Measurements from ENCODE around the gene FOXN1. TPM values are rescaled to one million over a fixed set of nuclear protein-coding genes. Genes with fewer than 3 reads are reported as not detected.

The FOXN1 gene
- total and polyA plus RNA-seq, 10 of the 15 experiments (the other 5 are each of a cell fraction or from before 2014, with no cell fraction given), result not detected

DNA sequence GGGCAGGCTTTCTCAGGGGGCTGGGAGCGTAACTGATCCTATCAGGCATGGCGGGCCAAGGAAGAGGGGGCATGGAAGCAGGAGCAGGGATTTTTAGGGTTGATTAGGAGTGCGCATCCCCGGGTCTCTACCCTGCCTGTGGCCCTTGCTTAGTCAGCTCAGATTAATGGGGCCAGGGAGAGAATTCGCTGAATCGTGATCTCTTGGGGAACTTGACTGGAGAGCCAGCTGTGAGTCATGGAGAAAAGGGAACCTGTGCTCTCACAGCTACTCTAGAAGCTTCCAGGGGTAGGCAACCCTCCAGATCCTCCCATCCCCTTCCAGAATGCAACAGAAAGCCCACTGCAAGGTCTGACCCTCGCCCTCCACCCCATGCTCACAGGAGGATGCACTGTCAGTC, 3.6 kb downstream of the FOXN1 start:
- no peaks in the 10 kb centered on the region for H3K79me2 ChIP-seq (ENCODE audit: control insufficient read depth, insufficient read depth, low read length)
- no peak for FAIRE-seq
- TF ChIP-seq NR2C1 (IDR thresholded peaks at IDR 0.05), result no peak
- no peak for TF ChIP-seq ETV6 (conservative IDR thresholded peaks at IDR 0.05 in 1 of 2, IDR thresholded peaks at IDR 0.05 in 1 of 2; ENCODE audit: borderline replicate concordance in 1 of 2, low read depth in 1 of 2)
- TF ChIP-seq EP300 (IDR thresholded peaks at IDR 0.05; ENCODE audit: borderline replicate concordance in 1 of 2, control insufficient read depth in 1 of 2, low read depth in 2 of 2, low read length in 2 of 2), result no peak
- TF ChIP-seq ZBED1 (IDR thresholded peaks at IDR 0.05; ENCODE audit: borderline replicate concordance), result no peak
- TF ChIP-seq, protein P1, sequence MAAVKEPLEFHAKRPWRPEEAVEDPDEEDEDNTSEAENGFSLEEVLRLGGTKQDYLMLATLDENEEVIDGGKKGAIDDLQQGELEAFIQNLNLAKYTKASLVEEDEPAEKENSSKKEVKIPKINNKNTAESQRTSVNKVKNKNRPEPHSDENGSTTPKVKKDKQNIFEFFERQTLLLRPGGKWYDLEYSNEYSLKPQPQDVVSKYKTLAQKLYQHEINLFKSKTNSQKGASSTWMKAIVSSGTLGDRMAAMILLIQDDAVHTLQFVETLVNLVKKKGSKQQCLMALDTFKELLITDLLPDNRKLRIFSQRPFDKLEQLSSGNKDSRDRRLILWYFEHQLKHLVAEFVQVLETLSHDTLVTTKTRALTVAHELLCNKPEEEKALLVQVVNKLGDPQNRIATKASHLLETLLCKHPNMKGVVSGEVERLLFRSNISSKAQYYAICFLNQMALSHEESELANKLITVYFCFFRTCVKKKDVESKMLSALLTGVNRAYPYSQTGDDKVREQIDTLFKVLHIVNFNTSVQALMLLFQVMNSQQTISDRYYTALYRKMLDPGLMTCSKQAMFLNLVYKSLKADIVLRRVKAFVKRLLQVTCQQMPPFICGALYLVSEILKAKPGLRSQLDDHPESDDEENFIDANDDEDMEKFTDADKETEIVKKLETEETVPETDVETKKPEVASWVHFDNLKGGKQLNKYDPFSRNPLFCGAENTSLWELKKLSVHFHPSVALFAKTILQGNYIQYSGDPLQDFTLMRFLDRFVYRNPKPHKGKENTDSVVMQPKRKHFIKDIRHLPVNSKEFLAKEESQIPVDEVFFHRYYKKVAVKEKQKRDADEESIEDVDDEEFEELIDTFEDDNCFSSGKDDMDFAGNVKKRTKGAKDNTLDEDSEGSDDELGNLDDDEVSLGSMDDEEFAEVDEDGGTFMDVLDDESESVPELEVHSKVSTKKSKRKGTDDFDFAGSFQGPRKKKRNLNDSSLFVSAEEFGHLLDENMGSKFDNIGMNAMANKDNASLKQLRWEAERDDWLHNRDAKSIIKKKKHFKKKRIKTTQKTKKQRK (IDR thresholded peaks at IDR 0.05; ENCODE audit: low read depth, low read length), result no peak
- no peak for TF ChIP-seq RAD21 (IDR thresholded peaks at IDR 0.05; ENCODE audit: insufficient read depth, low read depth, low read length)
- no peak for TF ChIP-seq NFIC (IDR thresholded peaks at IDR 0.05; ENCODE audit: low read depth, low read length)
- no peak for TF ChIP-seq FOS (IDR thresholded peaks at IDR 0.05; ENCODE audit: borderline replicate concordance, extremely low read depth, insufficient read length)
- no peak for TF ChIP-seq HDAC2 (IDR thresholded peaks at IDR 0.05)
- no peak for TF ChIP-seq HCFC1 (IDR thresholded peaks at IDR 0.05; ENCODE audit: low read length)
- no peak for TF ChIP-seq MYB (IDR thresholded peaks at IDR 0.05; ENCODE audit: borderline replicate concordance, low read depth, low read length)
- TF ChIP-seq NR2C2 (IDR thresholded peaks at IDR 0.05; ENCODE audit: borderline replicate concordance, control insufficient read depth, insufficient read length, low read depth), result no peak
- TF ChIP-seq IKZF2 (IDR thresholded peaks at IDR 0.05), result no peak
- no peak for TF ChIP-seq ZNF274 (IDR thresholded peaks at IDR 0.05; ENCODE audit: insufficient read depth, insufficient read length)
- H2AFZ ChIP-seq (ENCODE audit: control insufficient read depth, low read depth, low read length), result no peak overlapping the region
- H3K9me3 ChIP-seq (replicated peaks; ENCODE audit: control insufficient read depth, insufficient read depth, low read length), result no peaks in the 10 kb centered on the region
- no peaks in the 10 kb centered on the region for H3K36me3 ChIP-seq (ENCODE audit: control insufficient read depth in 2 of 2, insufficient read depth in 2 of 2, low read length in 1 of 2)
- no TSS peak for BruUV-seq (replicated peaks)
- no peak for ATAC-seq
- H3K9ac ChIP-seq (ENCODE audit: control insufficient read depth, insufficient read depth, low read length), result no peak overlapping the region
- ChIA-PET SMC1A (ENCODE audit: uncharacterized antibody, unreplicated experiment) (interaction anchor here (1.0 to 1.3 kb wide), 2 partner anchors 9 to 469 kb away, joined by 4 read pairs; no protein-coding TSS in a partner anchor), CTCF (interaction anchor here (1.2 to 1.4 kb wide), 2 partner anchors 10 to 16 kb away, joined by 3 to 4 read pairs; no protein-coding TSS in a partner anchor), POLR2A (no interaction called here), RAD21 (ENCODE audit: unreplicated experiment) (no interaction called here)
- no peaks in the 10 kb centered on the region for H4K20me1 ChIP-seq (ENCODE audit: control insufficient read depth, insufficient read depth)
- H3K27ac ChIP-seq (ENCODE audit: control insufficient read depth, insufficient read depth), result no peak overlapping the region
- in situ Hi-C loops (cut with MboI) (no loop called here), intact Hi-C loops (cut with micrococcal nuclease; ENCODE audit: unreplicated experiment) (no loop called here)
- H3K4me3 ChIP-seq, result no peak overlapping the region
- 45% methylated on average over 7 of the region's 7 CpGs for WGBS (ENCODE audit: insufficient coverage, insufficient replicate concordance, low lambda C conversion rate, missing lambda C conversion rate)
- DNase-seq (ENCODE audit: low read depth, low spot score), result no peak
- no peaks in the 10 kb centered on the region for H3K27me3 ChIP-seq (replicated peaks in 1 of 2; ENCODE audit: control insufficient read depth in 2 of 2, insufficient read depth in 2 of 2, low read length in 1 of 2)
- H3K4me2 ChIP-seq (ENCODE audit: control insufficient read depth, insufficient read depth), result no peak overlapping the region
- peaks cover 18% of the 10 kb centered on the region for H3K4me1 ChIP-seq (ENCODE audit: control insufficient read depth, insufficient read depth, low read length)

All from GM12878 (cell line).